Measurements from ENCODE around the gene MAP7D3. TPM values are rescaled to one million over a fixed set of nuclear protein-coding genes. Genes with fewer than 3 reads are reported as not detected.

Gene MAP7D3
- total and polyA plus RNA-seq, 2 donors: 9.2 to 9.4 TPM

DNA sequence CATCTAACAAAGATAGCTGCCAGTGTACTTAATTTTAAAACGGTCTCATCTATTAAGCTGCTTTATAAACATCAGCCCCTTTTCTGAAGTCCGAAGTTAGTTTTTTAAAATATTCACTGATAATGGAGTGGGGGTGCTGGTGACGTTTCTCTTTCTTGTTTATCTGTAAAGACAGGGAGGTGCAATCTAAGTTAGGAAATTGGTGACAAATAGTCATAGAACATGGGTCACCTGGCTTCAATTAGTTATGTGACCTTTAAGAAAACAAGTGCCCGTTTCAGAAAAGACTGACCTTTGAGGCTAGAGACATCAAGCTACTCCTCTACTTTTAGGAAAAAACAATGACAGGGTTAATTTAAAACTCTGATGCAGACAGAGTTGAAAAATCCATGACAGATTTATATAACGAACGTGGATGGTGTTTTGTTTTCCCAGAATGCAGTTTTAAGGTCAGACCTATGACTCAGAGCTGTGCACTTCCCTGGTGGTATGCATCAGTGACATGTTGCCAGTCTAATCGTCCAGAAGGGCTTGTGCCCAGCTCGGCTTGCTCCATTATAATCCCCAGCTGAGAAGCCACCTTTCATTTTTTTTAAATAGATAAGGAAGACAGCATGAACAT is 65.7 kb downstream of the MAP7D3 start:
- no peaks in the 10 kb centered on the region for H3K9me3 ChIP-seq (ENCODE audit: control insufficient read depth in 2 of 2, insufficient read depth in 1 of 2, low read length in 1 of 2)
- H3K4me3 ChIP-seq (ENCODE audit: low read length in 2 of 2): no peak overlapping the region
- no peaks in the 10 kb centered on the region for H3K36me3 ChIP-seq (ENCODE audit: control insufficient read depth in 2 of 2, insufficient read depth in 2 of 2, low read length in 1 of 2)
- H3K27ac ChIP-seq (ENCODE audit: low read depth in 1 of 2, low read length in 1 of 2): no peak overlapping the region
- WGBS: 87% methylated on average over 8 of the region's 8 CpGs
- H3K4me1 ChIP-seq (ENCODE audit: control insufficient read depth in 2 of 2, insufficient read depth in 2 of 2, low read length in 2 of 2): no peaks in the 10 kb centered on the region
- no peak for DNase-seq (ENCODE audit: low read depth in 6 of 9, low spot score in 9 of 9)
- no peaks in the 10 kb centered on the region for H3K27me3 ChIP-seq (ENCODE audit: control insufficient read depth in 2 of 2, insufficient read depth in 1 of 2, low read length in 1 of 2)

- WGBS: 98% methylated on average over 1 of the region's 1 CpG
- no peaks in the 10 kb centered on the region for H3K36me3 ChIP-seq (ENCODE audit: control insufficient read depth in 2 of 2, insufficient read depth in 2 of 2, low read length in 1 of 2)
- H3K4me1 ChIP-seq (ENCODE audit: control insufficient read depth in 2 of 2, insufficient read depth in 2 of 2, low read length in 2 of 2): no peaks in the 10 kb centered on the region
- DNase-seq (ENCODE audit: low read depth in 6 of 9, low spot score in 9 of 9): no peak
- H3K4me3 ChIP-seq (ENCODE audit: low read length in 2 of 2): no peak overlapping the region
- no peak overlapping the region for H3K27ac ChIP-seq (ENCODE audit: low read depth in 1 of 2, low read length in 1 of 2)
- H3K27me3 ChIP-seq (ENCODE audit: control insufficient read depth in 2 of 2, insufficient read depth in 1 of 2, low read length in 1 of 2): no peaks in the 10 kb centered on the region
- H3K9me3 ChIP-seq (ENCODE audit: control insufficient read depth in 2 of 2, insufficient read depth in 1 of 2, low read length in 1 of 2): no peaks in the 10 kb centered on the region
Measured at GRCh38 chrX:136183917-136184316, 67.3 kb downstream of the MAP7D3 start.

DNA sequence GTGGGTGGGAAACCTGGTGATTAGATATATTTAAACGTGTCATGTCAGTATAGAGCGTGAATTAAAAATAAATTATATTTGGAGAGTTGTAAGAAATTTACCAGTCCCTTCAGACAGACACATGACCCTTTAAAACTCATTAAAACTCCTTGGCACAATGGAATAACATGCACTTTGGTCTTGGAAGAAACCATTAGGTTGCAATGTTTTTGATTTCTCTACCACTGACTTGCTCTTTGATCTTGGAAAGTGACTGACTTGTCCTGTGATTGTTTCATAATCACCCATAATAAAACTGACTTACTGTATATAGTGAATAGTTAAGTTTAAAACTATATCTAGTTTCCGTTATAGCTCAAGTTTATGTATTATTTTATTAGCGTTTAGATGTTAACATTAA is 68.0 kb downstream of the MAP7D3 start:
- H3K27me3 ChIP-seq (ENCODE audit: control insufficient read depth in 2 of 2, insufficient read depth in 1 of 2, low read length in 1 of 2): no peaks in the 10 kb centered on the region
- 98% methylated on average over 4 of the region's 4 CpGs for WGBS
- no peak overlapping the region for H3K4me3 ChIP-seq (ENCODE audit: low read length in 2 of 2)
- no peaks in the 10 kb centered on the region for H3K9me3 ChIP-seq (ENCODE audit: control insufficient read depth in 2 of 2, insufficient read depth in 1 of 2, low read length in 1 of 2)
- H3K36me3 ChIP-seq (ENCODE audit: control insufficient read depth in 2 of 2, insufficient read depth in 2 of 2, low read length in 1 of 2): no peaks in the 10 kb centered on the region
- no peaks in the 10 kb centered on the region for H3K4me1 ChIP-seq (ENCODE audit: control insufficient read depth in 2 of 2, insufficient read depth in 2 of 2, low read length in 2 of 2)
- DNase-seq (ENCODE audit: low read depth in 6 of 9, low spot score in 9 of 9): no peak
- H3K27ac ChIP-seq (ENCODE audit: low read depth in 1 of 2, low read length in 1 of 2): no peak overlapping the region

DNA sequence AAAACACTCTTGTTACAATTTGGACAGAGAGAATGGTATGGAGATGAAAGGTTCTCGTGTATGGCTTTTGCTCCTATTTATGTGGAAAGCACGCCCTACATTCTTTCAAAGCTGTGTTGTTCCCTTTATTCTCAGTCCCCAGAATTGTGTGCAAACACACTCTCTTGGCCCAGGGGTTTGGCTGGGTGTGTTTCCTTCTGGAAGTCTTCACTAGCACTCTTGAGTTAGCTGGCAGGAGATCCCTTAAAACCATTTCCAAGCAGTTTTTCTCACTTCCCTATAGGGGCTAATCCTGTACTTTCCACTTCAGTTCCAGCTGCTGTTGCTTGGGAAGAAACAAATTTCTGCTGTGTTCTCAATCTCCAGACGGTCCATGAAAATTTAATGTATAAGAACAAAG is 68.8 kb downstream of the MAP7D3 start:
- Histone ChIP-seq H3K27me3 (ENCODE audit: control insufficient read depth in 2 of 2, insufficient read depth in 1 of 2, low read length in 1 of 2) (no peaks in the 10 kb centered on the region), H3K4me3 (ENCODE audit: low read length in 2 of 2) (no peak overlapping the region), H3K4me1 (ENCODE audit: control insufficient read depth in 2 of 2, insufficient read depth in 2 of 2, low read length in 2 of 2) (no peaks in the 10 kb centered on the region), H3K36me3 (ENCODE audit: control insufficient read depth in 2 of 2, insufficient read depth in 2 of 2, low read length in 1 of 2) (no peaks in the 10 kb centered on the region), H3K27ac (ENCODE audit: low read depth in 1 of 2, low read length in 1 of 2) (no peak overlapping the region), H3K9me3 (ENCODE audit: control insufficient read depth in 2 of 2, insufficient read depth in 1 of 2, low read length in 1 of 2) (no peaks in the 10 kb centered on the region)
- WGBS: 97% methylated on average over 3 of the region's 3 CpGs
- no peak for DNase-seq (ENCODE audit: low read depth in 6 of 9, low spot score in 9 of 9)

GRCh38 chrX:136179133-136179532 is 72.1 kb downstream of the MAP7D3 start:
- no peak for DNase-seq (ENCODE audit: low read depth in 6 of 9, low spot score in 9 of 9)
- Histone ChIP-seq H3K36me3 (ENCODE audit: control insufficient read depth in 2 of 2, insufficient read depth in 2 of 2, low read length in 1 of 2) (no peaks in the 10 kb centered on the region), H3K9me3 (ENCODE audit: control insufficient read depth in 2 of 2, insufficient read depth in 1 of 2, low read length in 1 of 2) (no peaks in the 10 kb centered on the region), H3K4me1 (ENCODE audit: control insufficient read depth in 2 of 2, insufficient read depth in 2 of 2, low read length in 2 of 2) (no peaks in the 10 kb centered on the region), H3K27ac (ENCODE audit: low read depth in 1 of 2, low read length in 1 of 2) (no peak overlapping the region), H3K27me3 (ENCODE audit: control insufficient read depth in 2 of 2, insufficient read depth in 1 of 2, low read length in 1 of 2) (no peaks in the 10 kb centered on the region), H3K4me3 (ENCODE audit: low read length in 2 of 2) (no peak overlapping the region)
- WGBS: 99% methylated on average over 4 of the region's 4 CpGs

GRCh38 chrX:136176399-136176825 is 74.8 kb downstream of the MAP7D3 start:
- H3K4me3 ChIP-seq (ENCODE audit: low read length in 2 of 2): no peak overlapping the region
- no peaks in the 10 kb centered on the region for H3K36me3 ChIP-seq (ENCODE audit: control insufficient read depth in 2 of 2, insufficient read depth in 2 of 2, low read length in 1 of 2)
- H3K27ac ChIP-seq (ENCODE audit: low read depth in 1 of 2, low read length in 1 of 2): no peak overlapping the region
- H3K9me3 ChIP-seq (ENCODE audit: control insufficient read depth in 2 of 2, insufficient read depth in 1 of 2, low read length in 1 of 2): no peaks in the 10 kb centered on the region
- WGBS: 94% methylated on average over 2 of the region's 2 CpGs
- no peaks in the 10 kb centered on the region for H3K4me1 ChIP-seq (ENCODE audit: control insufficient read depth in 2 of 2, insufficient read depth in 2 of 2, low read length in 2 of 2)
- DNase-seq (ENCODE audit: low read depth in 6 of 9, low spot score in 9 of 9): no peak
- no peaks in the 10 kb centered on the region for H3K27me3 ChIP-seq (ENCODE audit: control insufficient read depth in 2 of 2, insufficient read depth in 1 of 2, low read length in 1 of 2)

- Histone ChIP-seq H3K36me3 (ENCODE audit: control insufficient read depth in 2 of 2, insufficient read depth in 2 of 2, low read length in 1 of 2) (no peaks in the 10 kb centered on the region), H3K4me1 (ENCODE audit: control insufficient read depth in 2 of 2, insufficient read depth in 2 of 2, low read length in 2 of 2) (no peaks in the 10 kb centered on the region)
- 98% methylated on average over 1 of the region's 1 CpG for WGBS
Measured at GRCh38 chrX:136171420-136171819, 79.8 kb downstream of the MAP7D3 start.

DNA sequence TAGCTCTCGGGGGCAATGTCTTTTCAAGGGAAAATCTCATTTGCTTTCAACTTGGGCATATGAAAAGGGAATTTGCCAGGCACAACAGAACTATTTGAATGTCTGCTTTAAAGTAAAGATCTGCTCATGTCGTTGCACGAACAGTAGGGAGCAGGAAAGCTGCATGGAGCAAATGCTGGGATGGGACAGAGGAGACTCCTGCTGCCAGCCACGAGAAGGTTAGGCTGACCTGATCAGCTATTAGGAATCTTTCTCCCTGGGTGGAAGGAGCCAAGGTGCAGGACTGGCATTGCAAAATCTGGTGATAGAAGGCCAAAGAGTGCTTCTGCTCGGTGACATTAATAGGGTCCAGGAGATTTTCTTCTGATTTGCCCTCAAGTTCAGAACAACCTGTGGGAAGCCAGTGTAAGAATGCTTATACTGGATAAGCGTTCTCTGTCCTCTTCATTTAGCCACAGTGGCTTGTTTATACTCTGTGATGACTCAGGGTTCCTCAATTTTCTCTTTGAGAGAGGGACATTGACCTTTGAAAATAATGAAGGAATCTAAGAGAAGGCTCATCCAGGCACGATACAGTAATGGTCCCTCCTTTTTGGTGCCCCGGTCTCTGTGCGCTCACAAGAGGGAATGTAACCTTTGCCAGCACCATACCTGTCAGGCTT is 80.9 kb downstream of the MAP7D3 start:
- DNase-seq (ENCODE audit: low read depth in 6 of 9, low spot score in 9 of 9): no peak
- H3K36me3 ChIP-seq (ENCODE audit: control insufficient read depth in 2 of 2, insufficient read depth in 2 of 2, low read length in 1 of 2): no peaks in the 10 kb centered on the region
- no peaks in the 10 kb centered on the region for H3K9me3 ChIP-seq (ENCODE audit: control insufficient read depth in 2 of 2, insufficient read depth in 1 of 2, low read length in 1 of 2)
- no peak overlapping the region for H3K27ac ChIP-seq (ENCODE audit: low read depth in 1 of 2, low read length in 1 of 2)
- H3K4me3 ChIP-seq (ENCODE audit: low read length in 2 of 2): no peak overlapping the region
- WGBS: 95% methylated on average over 9 of the region's 9 CpGs
- no peaks in the 10 kb centered on the region for H3K27me3 ChIP-seq (ENCODE audit: control insufficient read depth in 2 of 2, insufficient read depth in 1 of 2, low read length in 1 of 2)
- H3K4me1 ChIP-seq (ENCODE audit: control insufficient read depth in 2 of 2, insufficient read depth in 2 of 2, low read length in 2 of 2): no peaks in the 10 kb centered on the region

More at GRCh38 chrX:136171420-136171819, 79.8 kb downstream of the MAP7D3 start:
- no peak overlapping the region for H3K27ac ChIP-seq (ENCODE audit: low read depth in 1 of 2, low read length in 1 of 2)
- H3K27me3 ChIP-seq (ENCODE audit: control insufficient read depth in 2 of 2, insufficient read depth in 1 of 2, low read length in 1 of 2): no peaks in the 10 kb centered on the region
- H3K4me3 ChIP-seq (ENCODE audit: low read length in 2 of 2): no peak overlapping the region
- no peak for DNase-seq (ENCODE audit: low read depth in 6 of 9, low spot score in 9 of 9)
- no peaks in the 10 kb centered on the region for H3K9me3 ChIP-seq (ENCODE audit: control insufficient read depth in 2 of 2, insufficient read depth in 1 of 2, low read length in 1 of 2)

DNA sequence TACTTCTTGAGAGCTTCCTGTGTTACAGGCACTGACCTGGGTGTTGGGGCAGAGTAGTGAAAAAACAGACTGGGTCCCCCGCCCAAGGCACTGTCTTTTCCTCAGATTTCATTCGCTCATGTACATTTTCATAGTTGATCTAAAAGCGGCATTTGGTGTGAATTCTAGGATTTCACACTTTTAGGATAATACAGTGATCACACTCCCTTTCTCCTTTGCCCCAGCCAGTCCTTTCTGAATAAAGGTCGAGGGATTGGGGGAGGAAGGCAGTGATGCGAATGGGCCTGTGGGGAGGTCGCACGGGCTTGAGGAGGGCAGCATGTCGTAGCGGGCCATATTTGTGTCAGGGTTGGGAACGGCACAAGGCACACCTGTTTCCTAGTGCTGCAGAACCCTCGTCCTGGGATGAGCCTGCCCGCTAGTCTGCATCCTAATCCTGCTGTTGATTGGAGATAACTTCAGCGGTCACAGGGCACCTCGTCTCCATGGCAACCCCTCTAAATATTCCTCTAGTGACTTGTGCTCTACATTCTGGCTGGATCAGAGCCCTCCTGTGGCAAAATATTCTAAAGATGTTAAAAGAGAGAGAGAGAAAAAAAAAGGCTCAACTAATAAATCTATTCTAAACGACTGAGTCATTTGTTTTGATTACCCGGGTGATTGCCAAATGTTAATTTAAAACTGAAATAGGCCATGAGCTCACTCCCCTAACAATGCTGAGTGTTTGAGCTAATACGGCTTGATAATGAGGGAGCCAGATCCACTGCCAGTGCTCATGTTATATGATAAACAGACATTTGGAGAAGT is 82.1 kb downstream of the MAP7D3 start:
- Histone ChIP-seq H3K9me3 (ENCODE audit: control insufficient read depth in 2 of 2, insufficient read depth in 1 of 2, low read length in 1 of 2) (no peaks in the 10 kb centered on the region), H3K27ac (ENCODE audit: low read depth in 1 of 2, low read length in 1 of 2) (no peak overlapping the region), H3K27me3 (ENCODE audit: control insufficient read depth in 2 of 2, insufficient read depth in 1 of 2, low read length in 1 of 2) (no peaks in the 10 kb centered on the region), H3K4me3 (ENCODE audit: low read length in 2 of 2) (no peak overlapping the region), H3K36me3 (ENCODE audit: control insufficient read depth in 2 of 2, insufficient read depth in 2 of 2, low read length in 1 of 2) (no peaks in the 10 kb centered on the region), H3K4me1 (ENCODE audit: control insufficient read depth in 2 of 2, insufficient read depth in 2 of 2, low read length in 2 of 2) (no peaks in the 10 kb centered on the region)
- DNase-seq (ENCODE audit: low read depth in 6 of 9, low spot score in 9 of 9): no peak
- 43% methylated on average over 17 of the region's 17 CpGs for WGBS

Data from thymus (tissue), 11 donors.